ENCODE results near the gene LIPT2.

The LIPT2 gene

DNA sequence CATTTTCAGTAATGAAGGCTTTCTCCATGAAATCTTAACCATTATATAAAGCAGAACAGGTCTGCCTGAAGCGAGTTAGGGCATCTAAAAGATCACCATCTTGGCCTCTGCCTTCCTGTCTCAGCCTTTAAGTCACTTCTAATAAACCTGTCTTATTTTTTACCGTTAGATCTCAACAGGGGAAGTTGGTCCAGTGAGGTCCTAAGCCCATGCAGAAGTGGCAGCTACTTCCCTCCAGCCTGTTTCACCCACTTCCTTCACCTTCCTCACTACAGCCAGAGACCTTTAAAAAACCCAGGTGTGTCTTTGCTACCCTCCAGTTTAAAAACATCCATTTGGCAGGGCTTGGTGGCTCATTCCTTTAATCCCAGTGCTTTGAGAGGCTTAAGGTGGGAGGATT is 14.1 kb upstream of the LIPT2 start:
- TF ChIP-seq, protein P1, sequence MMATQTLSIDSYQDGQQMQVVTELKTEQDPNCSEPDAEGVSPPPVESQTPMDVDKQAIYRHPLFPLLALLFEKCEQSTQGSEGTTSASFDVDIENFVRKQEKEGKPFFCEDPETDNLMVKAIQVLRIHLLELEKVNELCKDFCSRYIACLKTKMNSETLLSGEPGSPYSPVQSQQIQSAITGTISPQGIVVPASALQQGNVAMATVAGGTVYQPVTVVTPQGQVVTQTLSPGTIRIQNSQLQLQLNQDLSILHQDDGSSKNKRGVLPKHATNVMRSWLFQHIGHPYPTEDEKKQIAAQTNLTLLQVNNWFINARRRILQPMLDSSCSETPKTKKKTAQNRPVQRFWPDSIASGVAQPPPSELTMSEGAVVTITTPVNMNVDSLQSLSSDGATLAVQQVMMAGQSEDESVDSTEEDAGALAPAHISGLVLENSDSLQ (IDR thresholded peaks at IDR 0.05): no peak
- TF ChIP-seq FOXM1 (IDR thresholded peaks at IDR 0.05; ENCODE audit: borderline replicate concordance) (no peak), ELF4 (IDR thresholded peaks at IDR 0.05) (no peak), LEF1 (IDR thresholded peaks at IDR 0.05; ENCODE audit: borderline replicate concordance) (no peak), BHLHE40 (IDR thresholded peaks at IDR 0.05; ENCODE audit: borderline replicate concordance) (no peak), NFRKB (IDR thresholded peaks at IDR 0.05) (no peak), FOXA1 (IDR thresholded peaks at IDR 0.05) (no peak)
- ChIA-PET CTCF (no interaction called here), POLR2A (interaction anchor here (1.8 kb wide), 1 partner anchor 14 kb away, joined by 12 read pairs; the partner anchor contains the start of gene LIPT2)
- no peak for DNase-seq (ENCODE audit: extremely low spot score)

DNA sequence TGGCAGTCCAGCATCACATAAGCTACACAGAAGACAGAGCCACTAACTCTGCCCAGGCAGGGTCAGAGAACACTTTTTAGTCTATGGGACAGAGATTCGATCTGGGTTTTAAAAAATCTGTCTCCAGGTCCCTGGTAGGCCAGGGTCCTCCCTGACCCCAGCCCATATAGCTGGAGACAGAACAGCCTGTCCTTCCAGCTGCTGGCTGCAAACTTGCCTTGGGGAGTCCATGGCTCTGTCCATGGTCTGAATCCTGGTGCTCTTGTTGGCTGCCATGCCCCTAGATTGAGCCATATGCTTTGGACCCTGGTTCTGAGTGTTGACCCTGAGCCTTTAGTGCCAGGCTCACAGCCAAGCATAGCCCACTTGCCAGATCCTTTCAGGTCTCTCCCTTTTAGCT is 13.3 kb upstream of the LIPT2 start:
- TF ChIP-seq ZNF384 (IDR thresholded peaks at IDR 0.05) (no peak), BHLHE40 (IDR thresholded peaks at IDR 0.05; ENCODE audit: borderline replicate concordance) (no peak), SP1 (IDR thresholded peaks at IDR 0.05) (no peak), NFRKB (IDR thresholded peaks at IDR 0.05) (no peak), L3MBTL2 (conservative IDR thresholded peaks at IDR 0.05) (no peak), FOXK2 (IDR thresholded peaks at IDR 0.05) (no peak), ARNT (IDR thresholded peaks at IDR 0.05) (no peak), FOXM1 (IDR thresholded peaks at IDR 0.05; ENCODE audit: borderline replicate concordance) (no peak), SUZ12 (IDR thresholded peaks at IDR 0.05) (no peak), ELF4 (IDR thresholded peaks at IDR 0.05) (no peak), HDGF (IDR thresholded peaks at IDR 0.05; ENCODE audit: borderline replicate concordance) (no peak), FOXA1 (IDR thresholded peaks at IDR 0.05) (no peak), TARDBP (IDR thresholded peaks at IDR 0.05) (no peak), CTBP1 (IDR thresholded peaks at IDR 0.05; ENCODE audit: borderline replicate concordance) (no peak), LEF1 (IDR thresholded peaks at IDR 0.05; ENCODE audit: borderline replicate concordance) (no peak)
- TF ChIP-seq, protein P1 (IDR thresholded peaks at IDR 0.05): no peak
- CTCF ChIA-PET: no interaction called here
- POLR2A ChIA-PET: interaction anchor here (1.5 to 1.8 kb wide), 2 partner anchors 13 kb away, joined by 8 to 12 read pairs; partner anchors contain the start of gene LIPT2
- no peak for DNase-seq (ENCODE audit: extremely low spot score)

DNA sequence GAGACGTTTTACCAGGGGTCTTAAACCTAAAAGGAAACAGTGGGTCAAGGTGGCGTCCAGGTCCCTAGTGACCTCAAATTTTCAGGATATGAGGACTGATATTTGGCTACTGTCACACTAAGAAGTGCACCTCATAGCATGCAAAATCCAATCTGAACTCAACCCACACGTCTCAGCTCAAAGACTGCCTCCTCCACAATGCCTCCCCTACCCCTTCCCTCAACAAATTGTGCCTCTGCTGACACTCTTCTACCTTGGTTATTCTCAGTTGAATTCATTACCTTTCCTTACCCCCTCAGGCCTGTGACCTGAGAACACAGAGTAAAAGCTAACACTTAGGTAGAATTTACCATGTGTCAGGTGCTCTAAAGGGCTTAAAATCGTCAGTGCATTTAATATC is 12.4 kb upstream of the LIPT2 start:
- ChIA-PET CTCF (no interaction called here), POLR2A (interaction anchor here (1.5 kb wide), 1 partner anchor 13 kb away, joined by 8 read pairs; the partner anchor contains the start of gene LIPT2)
- TF ChIP-seq L3MBTL2 (conservative IDR thresholded peaks at IDR 0.05) (no peak), SP1 (IDR thresholded peaks at IDR 0.05) (no peak), SUZ12 (IDR thresholded peaks at IDR 0.05) (no peak)
- no peak for DNase-seq (ENCODE audit: extremely low spot score)

DNA sequence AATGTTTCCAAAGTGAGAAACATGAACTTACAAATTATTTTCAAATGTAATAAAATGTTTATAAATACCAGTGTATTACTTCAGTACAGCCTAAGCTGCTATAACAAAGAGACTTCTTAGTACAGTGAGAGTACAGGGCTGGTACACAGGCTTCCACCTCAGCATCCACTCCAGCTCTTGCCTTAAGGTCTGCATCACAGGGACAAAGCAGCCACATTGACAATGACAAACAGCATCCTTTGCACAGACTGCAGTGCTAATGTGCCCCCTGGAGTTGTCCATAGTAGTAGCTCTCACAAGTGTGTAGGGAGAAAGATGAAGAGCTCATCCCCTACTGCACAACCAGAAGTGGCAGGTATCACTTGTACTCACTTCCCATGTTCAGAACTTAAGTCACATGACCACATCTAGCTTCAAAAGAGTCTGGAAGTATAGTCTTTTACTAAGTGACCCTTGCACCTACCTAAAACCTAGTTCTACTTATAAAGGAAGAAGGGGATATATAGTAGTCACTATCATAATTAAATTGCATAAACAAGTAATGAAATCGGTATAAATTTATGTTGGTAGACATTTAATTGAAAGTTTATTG is 10.7 kb upstream of the LIPT2 start:
- ChIA-PET POLR2A (interaction anchor here (0.7 kb wide), 1 partner anchor 11 kb away, joined by 5 read pairs; the partner anchor contains the start of gene LIPT2), CTCF (interaction anchor here (0.7 kb wide), 1 partner anchor 10 kb away, joined by 4 read pairs; the partner anchor contains the start of gene LIPT2)
- no peak for DNase-seq (ENCODE audit: extremely low spot score)
- TF ChIP-seq FOXK2 (IDR thresholded peaks at IDR 0.05) (no peak), LEF1 (IDR thresholded peaks at IDR 0.05; ENCODE audit: borderline replicate concordance) (no peak), ELF4 (IDR thresholded peaks at IDR 0.05) (no peak), SUZ12 (IDR thresholded peaks at IDR 0.05) (no peak), HDGF (IDR thresholded peaks at IDR 0.05; ENCODE audit: borderline replicate concordance) (no peak), TARDBP (IDR thresholded peaks at IDR 0.05) (no peak), SP1 (IDR thresholded peaks at IDR 0.05) (no peak), ZNF384 (IDR thresholded peaks at IDR 0.05) (no peak), ARNT (IDR thresholded peaks at IDR 0.05) (no peak), FOXA1 (IDR thresholded peaks at IDR 0.05) (no peak), L3MBTL2 (conservative IDR thresholded peaks at IDR 0.05) (no peak), BHLHE40 (IDR thresholded peaks at IDR 0.05; ENCODE audit: borderline replicate concordance) (no peak), FOXM1 (IDR thresholded peaks at IDR 0.05; ENCODE audit: borderline replicate concordance) (no peak), CTBP1 (IDR thresholded peaks at IDR 0.05; ENCODE audit: borderline replicate concordance) (no peak), NFRKB (IDR thresholded peaks at IDR 0.05) (no peak)
- TF ChIP-seq, protein P1 (IDR thresholded peaks at IDR 0.05): no peak

DNA sequence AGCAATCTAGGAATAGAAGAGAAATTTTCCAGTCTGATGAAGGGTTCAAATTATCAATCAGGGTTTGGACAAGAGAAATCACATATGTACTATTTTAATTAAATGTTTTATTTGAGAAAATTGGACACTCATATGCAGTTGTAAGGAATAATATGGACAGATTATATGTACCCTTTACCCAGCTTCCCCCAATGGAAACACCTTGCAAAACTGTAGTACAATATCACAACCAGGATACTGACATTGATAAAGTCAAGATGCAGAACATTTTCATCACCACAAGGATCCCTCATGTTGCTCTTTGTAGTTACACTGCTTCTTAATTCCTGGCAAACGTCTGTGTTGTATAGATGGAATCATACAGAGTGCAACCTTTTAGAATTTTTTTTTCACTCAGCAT is 1.4 kb upstream of the LIPT2 start:
- TF ChIP-seq FOXM1 (IDR thresholded peaks at IDR 0.05; ENCODE audit: borderline replicate concordance): no peak
- no peak for TF ChIP-seq L3MBTL2 (conservative IDR thresholded peaks at IDR 0.05)
- TF ChIP-seq BHLHE40 (IDR thresholded peaks at IDR 0.05; ENCODE audit: borderline replicate concordance): no peak
- TF ChIP-seq, protein P1 (IDR thresholded peaks at IDR 0.05): no peak
- TF ChIP-seq SP1 (IDR thresholded peaks at IDR 0.05): no peak
- no peak for TF ChIP-seq FOXK2 (IDR thresholded peaks at IDR 0.05)
- TF ChIP-seq NFRKB (IDR thresholded peaks at IDR 0.05): no peak
- no peak for TF ChIP-seq FOXA1 (IDR thresholded peaks at IDR 0.05)
- no peak for TF ChIP-seq TARDBP (IDR thresholded peaks at IDR 0.05)
- no peak for TF ChIP-seq ELF4 (IDR thresholded peaks at IDR 0.05)
- no peak for TF ChIP-seq CTBP1 (IDR thresholded peaks at IDR 0.05; ENCODE audit: borderline replicate concordance)
- no peak for DNase-seq (ENCODE audit: extremely low spot score)
- ChIA-PET POLR2A (interaction anchor here (2.3 to 2.4 kb wide), 2 partner anchors 13 to 97 kb away, joined by 12 to 17 read pairs; partner anchors contain the start of gene POLD3), CTCF (interaction anchor here (1.5 kb wide), 1 partner anchor 42 kb away, joined by 5 read pairs; no protein-coding TSS in a partner anchor)
